GM12878 (cell line): Measurements from ENCODE around the gene ANK2. TPM values are rescaled to one million over a fixed set of nuclear protein-coding genes. Genes with fewer than 3 reads are reported as not detected.

Source experiments
- ATAC-seq: fragments of 200-7000 bp; cut with Tn5 transposase; 3 replicates; pipeline ENCODE4 v1.9.1; 2020; ENCODE audit warnings: mild to moderate bottlenecking, moderate library complexity
- BruUV-seq: library from RNA; stranded (reverse); fragments of 400-500 nt; replicated peaks from 2 replicates; lab custom pipeline; 2021; lab: Mats Ljungman, UMichigan
- CTCF ChIA-PET: fragments of 300-600 bp; sonication (Branson Sonifier 250); formaldehyde crosslinking; extraction: SDS; loops from one replicate; lab custom pipeline; 2021; ENCODE audit warnings: inconsistent platforms; lab: Yijun Ruan, JAX
- POLR2A ChIA-PET: fragments of 350-600 bp; formaldehyde crosslinking; extraction: SDS; loops from one replicate; lab custom pipeline; 2021; ENCODE audit warnings: inconsistent platforms; lab: Charles Lee
- RAD21 ChIA-PET: fragments of 300-600 bp; sonication (Branson Sonifier 250); formaldehyde crosslinking; loops from one replicate; lab custom pipeline; 2023; ENCODE audit warnings: antibody characterized with exemption; ENCODE audit not compliant: unreplicated experiment; lab: Charles Lee
- SMC1A ChIA-PET: fragments of 300-600 bp; sonication (Branson Sonifier 250); formaldehyde crosslinking; loops from one replicate; lab custom pipeline; 2023; ENCODE audit not compliant: unreplicated experiment, uncharacterized antibody; lab: Charles Lee
- DNase-seq: peaks from one replicate; pipeline ENCODE4 v3.0.0-alpha.2; 2011; ENCODE audit warnings: low read depth, low spot score
- FAIRE-seq: peaks from 3 replicates; lab custom pipeline; 2011; peaks lifted over from hg19 to GRCh38; lab: Jason Lieb, UNC
- H2AFZ ChIP-seq: 2 replicates; pipeline ENCODE4 v1.6.0; 2011; ENCODE audit warnings: low read depth, low read length, control low read depth; ENCODE audit not compliant: control insufficient read depth
- H3K27ac ChIP-seq: 2 replicates; pipeline ENCODE4 v1.5.1; 2011; ENCODE audit warnings: control low read depth; ENCODE audit not compliant: control insufficient read depth, insufficient read depth
- H3K27me3 ChIP-seq, 2 experiments: replicated peaks in 1 of 2; 2 replicates each; pipeline versions ENCODE4 v1.6.0 to v1.6.1; 2011; ENCODE audit warnings: low read length in 1 of 2; ENCODE audit not compliant: control insufficient read depth in 2 of 2, insufficient read depth in 2 of 2
- H3K36me3 ChIP-seq, 2 experiments: 2 replicates each; pipeline ENCODE4 v1.5.1; 2011; ENCODE audit warnings: low read length in 1 of 2; ENCODE audit not compliant: control insufficient read depth in 2 of 2, insufficient read depth in 2 of 2
- H3K4me1 ChIP-seq: 2 replicates; pipeline ENCODE4 v1.6.1; 2011; ENCODE audit warnings: mild to moderate bottlenecking, low read length, moderate library complexity, mixed read lengths; ENCODE audit not compliant: control insufficient read depth, insufficient read depth
- H3K4me2 ChIP-seq: 2 replicates; pipeline ENCODE4 v1.6.0; 2011; ENCODE audit warnings: control low read depth; ENCODE audit not compliant: control insufficient read depth, insufficient read depth
- H3K4me3 ChIP-seq: fragments of 200-600 bp; sonication (generic); 2 replicates; pipeline ENCODE4 v1.5.1; 2016
- H3K79me2 ChIP-seq: 2 replicates; pipeline ENCODE4 v1.6.0; 2011; ENCODE audit warnings: low read length; ENCODE audit not compliant: control insufficient read depth, insufficient read depth
- H3K9ac ChIP-seq: 2 replicates; pipeline ENCODE4 v1.8.0; 2011; ENCODE audit warnings: low read length, control low read depth, mixed read lengths; ENCODE audit not compliant: control insufficient read depth, insufficient read depth
- H3K9me3 ChIP-seq: replicated peaks from 3 replicates; pipeline ENCODE4 v1.5.1; 2011; ENCODE audit warnings: mild to moderate bottlenecking, low read length; ENCODE audit not compliant: control insufficient read depth, insufficient read depth
- H4K20me1 ChIP-seq: 2 replicates; pipeline ENCODE4 v1.6.0; 2011; ENCODE audit not compliant: control insufficient read depth, insufficient read depth
- ATF7 ChIP-seq: fragments of 450-650 bp; IDR thresholded peaks from 2 replicates; pipeline ENCODE4 v1.6.1; 2016; ENCODE audit warnings: low read depth, mild to moderate bottlenecking
- BCL3 ChIP-seq: IDR thresholded peaks from 2 replicates; pipeline ENCODE4 v1.6.1; 2011; ENCODE audit warnings: borderline replicate concordance, low read depth, mild to moderate bottlenecking, moderate library complexity, low read length; ENCODE audit not compliant: insufficient read depth, poor library complexity, severe bottlenecking
- BHLHE40 ChIP-seq, 2 experiments: fragments of 450-650 bp in 1 of 2; IDR thresholded peaks; 2 replicates each; pipeline ENCODE4 v1.6.1; 2011 to 2017; ENCODE audit warnings: low read depth in 2 of 2, borderline replicate concordance in 1 of 2, improper control_type of control experiment in 1 of 2, low read length in 1 of 2, mild to moderate bottlenecking in 1 of 2
- CBFB ChIP-seq: IDR thresholded peaks from 2 replicates; pipeline ENCODE4 v1.6.1; 2016; ENCODE audit warnings: antibody characterized with exemption, low read depth
- CBX5 ChIP-seq: sonication (generic); IDR thresholded peaks from 2 replicates; pipeline ENCODE4 v1.6.1; 2016; ENCODE audit warnings: low read depth, moderate library complexity, mild to moderate bottlenecking, inconsistent platforms
- CHD2 ChIP-seq: IDR thresholded peaks from 2 replicates; pipeline ENCODE4 v1.6.1; 2011; ENCODE audit warnings: low read depth, low read length, improper control_type of control experiment, borderline replicate concordance
- EED ChIP-seq: sonication (generic); IDR thresholded peaks from 2 replicates; pipeline ENCODE4 v1.6.1; 2016; ENCODE audit warnings: antibody characterized with exemption, low read depth
- HDGF ChIP-seq: fragments of 450-650 bp; IDR thresholded peaks from 2 replicates; pipeline ENCODE4 v1.6.1; 2016; ENCODE audit warnings: antibody characterized with exemption
- IKZF1 ChIP-seq: fragments of 450-650 bp; conservative IDR thresholded peaks from 2 replicates; pipeline ENCODE4 v1.6.1; 2017; ENCODE audit warnings: antibody characterized with exemption, mild to moderate bottlenecking
- KDM1A ChIP-seq: fragments of 200-600 bp; sonication (generic); IDR thresholded peaks from 2 replicates; pipeline ENCODE4 v1.6.1; 2016; ENCODE audit warnings: borderline replicate concordance
- MXI1 ChIP-seq: fragments of 150-350 bp; IDR thresholded peaks from 2 replicates; pipeline ENCODE4 v1.6.1; 2011; ENCODE audit warnings: low read depth, mild to moderate bottlenecking, inconsistent platforms, low read length, improper control_type of control experiment
- NBN ChIP-seq: fragments of 450-650 bp; IDR thresholded peaks from 2 replicates; pipeline ENCODE4 v1.6.1; 2016
- NR2C1 ChIP-seq: fragments of 450-650 bp; IDR thresholded peaks from 2 replicates; pipeline ENCODE4 v1.6.1; 2017; ENCODE audit warnings: antibody characterized with exemption, mild to moderate bottlenecking, moderate library complexity
- PML ChIP-seq: IDR thresholded peaks from 2 replicates; pipeline ENCODE4 v1.6.1; 2012; ENCODE audit warnings: low read length, inconsistent platforms
- POLR2AphosphoS5 ChIP-seq: IDR thresholded peaks from 2 replicates; pipeline ENCODE4 v1.6.1; 2011; ENCODE audit warnings: mild to moderate bottlenecking, low read length, inconsistent platforms
- SREBF1 ChIP-seq: IDR thresholded peaks from 2 replicates; pipeline ENCODE4 v1.6.1; 2012; ENCODE audit warnings: mild to moderate bottlenecking, low read length
- SRF ChIP-seq, 2 experiments: IDR thresholded peaks; 2 replicates each; pipeline ENCODE4 v1.6.1; 2011; ENCODE audit warnings: low read depth in 2 of 2, low read length in 2 of 2, mild to moderate bottlenecking in 1 of 2, moderate library complexity in 1 of 2
- TCF12 ChIP-seq: IDR thresholded peaks from 2 replicates; pipeline ENCODE4 v1.6.1; 2011; ENCODE audit warnings: low read depth, mild to moderate bottlenecking, low read length
- ZBTB11 ChIP-seq: fragments of 450-650 bp; formaldehyde crosslinking; IDR thresholded peaks from 2 replicates; pipeline ENCODE4 v1.5.0; 2022; ENCODE audit warnings: mild to moderate bottlenecking, missing genetic modification characterization
- ZNF384 ChIP-seq: IDR thresholded peaks from 2 replicates; pipeline ENCODE4 v1.6.1; 2012; ENCODE audit warnings: low read depth, mild to moderate bottlenecking, low read length, improper control_type of control experiment, borderline replicate concordance
- WGBS: methylation state at CpG from one replicate; pipeline ENCODE4 v1.1.6; 2016; ENCODE audit warnings: low lambda C conversion rate; ENCODE audit not compliant: insufficient replicate concordance, insufficient coverage; ENCODE audit errors: missing lambda C conversion rate; 5-methylcytosine and 5-hydroxymethylcytosine counted together
- in situ Hi-C: fragments of 300-500 bp; cut with MboI; formaldehyde crosslinking; loops from 9 replicates; pipeline ENCODE4 v1.14.3; 2018; ENCODE audit warnings: mixed read lengths
- intact Hi-C: fragments of 100-400 bp; cut with micrococcal nuclease; formaldehyde crosslinking; loops from one replicate; pipeline ENCODE4 v1.14.2; 2022; ENCODE audit not compliant: unreplicated experiment
- polyA plus RNA-seq, 11 experiments: library from polyadenylated mRNA; depleted of rRNA in 4 of 11; unstranded in 6 of 11; stranded (reverse) in 5 of 11; fragments of >200 nt; fragmentation: Nextera tagmentation in 4 of 11; fragmentation: Illumina TruSeq in 1 of 11; extraction: Ambion mirVana in 4 of 11; extraction: Trizol in 1 of 11; gene quantifications; 1 replicate in 1 of 11; 2 replicates in 10 of 11; pipeline versions ENCODE4 v1.2.1 to v1.2.3, GENCODE V29; 2011 to 2016; ENCODE audit warnings: inconsistent platforms in 2 of 11, missing spikeins in 2 of 11, low read depth in 1 of 11
- total RNA-seq, 4 experiments: library from RNA; depleted of rRNA in 3 of 4; stranded (reverse); fragments of >200 nt in 3 of 4; fragmentation: Illumina TruSeq in 1 of 4; extraction: Trizol in 1 of 4; gene quantifications; 2 replicates each; pipeline versions ENCODE4 v1.2.1 to v1.2.3, GENCODE V29; 2013 to 2021

ANK2 gene
- total and polyA plus RNA-seq, 10 of the 15 experiments (the other 5 are each of a cell fraction or from before 2014, with no cell fraction given): 1.6 to 13.0 (median 4.1) TPM

- TF ChIP-seq ZNF384: no peak
Observed at GRCh38 chr4:113314426-113314825, 265.0 kb downstream of the ANK2 start (continued).

- FAIRE-seq: no peak
- H4K20me1 ChIP-seq: no peaks in the 10 kb centered on the region
- intact Hi-C loops: loop anchor here (5.0 kb wide), 1 partner anchor 40 kb away; no protein-coding TSS in a partner anchor
- H3K4me2 ChIP-seq: peak overlapping the region; percentile 82; the same call in 1 of the 2 replicates
- H3K4me1 ChIP-seq: peaks cover 7% of the 10 kb centered on the region; the same call in 1 of the 2 replicates
- H3K27ac ChIP-seq: 0 out of 2 replicates have a peak overlapping the region, but pooled peaks have one; percentile 4
- H3K79me2 ChIP-seq: no peaks in the 10 kb centered on the region
- ChIA-PET POLR2A (no interaction called here), RAD21 (interaction anchor here (1.3 to 1.5 kb wide), 2 partner anchors 14 to 31 kb away, joined by 3 read pairs; no protein-coding TSS in a partner anchor), CTCF (interaction anchor here (1.2 to 4.1 kb wide), 5 partner anchors 33 to 224 kb away, joined by 3 to 14 read pairs (median 3); no protein-coding TSS in a partner anchor), SMC1A (interaction anchor here (1.0 to 4.0 kb wide), 6 partner anchors 10 to 38 kb away, joined by 3 to 30 read pairs (median 5); no protein-coding TSS in a partner anchor)
- DNase-seq: peak; percentile 75
- in situ Hi-C loops: no loop called here
- peak overlapping the region; percentile 79 for H2AFZ ChIP-seq
- WGBS: 0% methylated on average over 4 of the region's 4 CpGs
- H3K9me3 ChIP-seq: no peaks in the 10 kb centered on the region
- peak; percentile 98 for ATAC-seq
- H3K9ac ChIP-seq: no peak overlapping the region
- no peaks in the 10 kb centered on the region for H3K36me3 ChIP-seq
- BruUV-seq: no TSS peak
- no peak overlapping the region; the same call in 1 of the 2 replicates for H3K4me3 ChIP-seq
- no peaks in the 10 kb centered on the region for H3K27me3 ChIP-seq
- TF ChIP-seq EED (0 out of 2 replicates have a peak, but pooled peaks have one; percentile 33), BCL3 (no peak), POLR2AphosphoS5 (no peak), KDM1A (no peak), BHLHE40 (IDR thresholded peaks at IDR 0.05; ENCODE audit: borderline replicate concordance in 1 of 2, low read depth in 2 of 2, low read length in 1 of 2) (peak in 1 of 2 experiments; percentile 19; a peak in 1 of 4 replicates), PML (no peak), CHD2 (no peak), ZBTB11 (CRISPR knock-in tag) (no peak), CBX5 (0 out of 2 replicates have a peak, but pooled peaks have one; percentile 59), SRF (IDR thresholded peaks at IDR 0.05; ENCODE audit: low read depth in 2 of 2, low read length in 2 of 2) (no peak), NBN (peak; percentile 58), ATF7 (peak; percentile 59), CBFB (no peak), HDGF (no peak), MXI1 (no peak), IKZF1 (peak; percentile 47), TCF12 (no peak), NR2C1 (no peak), SREBF1 (no peak)
Observed at GRCh38 chr4:113316879-113317278, 267.4 kb downstream of the ANK2 start.
